ENCODE results near the gene WDR5.

Gene WDR5

GRCh38 chr9:134188386-134189144 is 52.7 kb downstream of the WDR5 start:
- no peak for DNase-seq (ENCODE audit: low read depth in 2 of 2)

- DNase-seq (ENCODE audit: low read depth in 2 of 2): no peak
These were observed 53.2 kb downstream of the WDR5 start for GRCh38 chr9:134189145-134189469.

GRCh38 chr9:134189470-134190231 is 53.8 kb downstream of the WDR5 start:
- DNase-seq (ENCODE audit: low read depth in 2 of 2): no peak

- no peak for DNase-seq (ENCODE audit: low read depth in 2 of 2)
These were observed 54.6 kb downstream of the WDR5 start for GRCh38 chr9:134190232-134191121.

- no peak for DNase-seq (ENCODE audit: low read depth in 2 of 2)
These were observed 55.8 kb downstream of the WDR5 start for GRCh38 chr9:134191455-134192209.

- DNase-seq (ENCODE audit: low read depth in 2 of 2): no peak
These were observed 56.5 kb downstream of the WDR5 start for GRCh38 chr9:134192311-134192950.

- DNase-seq (ENCODE audit: low read depth in 2 of 2): no peak
These were observed 57.3 kb downstream of the WDR5 start for GRCh38 chr9:134192951-134193731.

GRCh38 chr9:134193912-134194535 is 58.1 kb downstream of the WDR5 start:
- no peak for DNase-seq (ENCODE audit: low read depth in 2 of 2)

GRCh38 chr9:134195558-134195957 is 59.7 kb downstream of the WDR5 start:
- DNase-seq (ENCODE audit: low read depth in 2 of 2): no peak

GRCh38 chr9:134196911-134197310 is 61.0 kb downstream of the WDR5 start:
- no peak for DNase-seq (ENCODE audit: low read depth in 2 of 2)

GRCh38 chr9:134198791-134199190 is 62.9 kb downstream of the WDR5 start:
- DNase-seq (ENCODE audit: low read depth in 2 of 2): no peak

- DNase-seq (ENCODE audit: low read depth in 2 of 2): no peak
These were observed 64.8 kb downstream of the WDR5 start for GRCh38 chr9:134200730-134201129.

GRCh38 chr9:134203224-134203623 is 67.3 kb downstream of the WDR5 start:
- no peak for DNase-seq (ENCODE audit: low read depth in 2 of 2)

- DNase-seq (ENCODE audit: low read depth in 2 of 2): no peak
These were observed 68.2 kb downstream of the WDR5 start for GRCh38 chr9:134204041-134204440.

GRCh38 chr9:134204991-134205578 is 69.2 kb downstream of the WDR5 start:
- no peak for DNase-seq (ENCODE audit: low read depth in 2 of 2)

- DNase-seq (ENCODE audit: low read depth in 2 of 2): no peak
These were observed 69.9 kb downstream of the WDR5 start for GRCh38 chr9:134205672-134206310.

GRCh38 chr9:134206311-134207300 is 70.7 kb downstream of the WDR5 start:
- no peak for DNase-seq (ENCODE audit: low read depth in 2 of 2)

Data from stimulated activated CD8-positive, alpha-beta memory T cell treated with anti-CD3 and anti-CD28 coated beads, Interleukin-2, amount 100 ng/mL, for 48 hours (primary cell).